HEK293T (cell line): ENCODE data around the gene UBE2G1.

Experiments
- ARNT ChIP-seq: fragments of 450-650 bp; IDR thresholded peaks from 2 replicates; pipeline ENCODE4 v1.6.1; 2017; ENCODE audit warnings: mild to moderate bottlenecking
- ELF4 ChIP-seq: fragments of 450-650 bp; IDR thresholded peaks from 2 replicates; pipeline ENCODE4 v1.6.1; 2017; ENCODE audit warnings: antibody characterized with exemption
- FOXM1 ChIP-seq: fragments of 450-650 bp; IDR thresholded peaks from 2 replicates; pipeline ENCODE4 v1.6.1; 2017; ENCODE audit warnings: mild to moderate bottlenecking, borderline replicate concordance
- HDGF ChIP-seq: fragments of 450-650 bp; IDR thresholded peaks from 2 replicates; pipeline ENCODE4 v1.6.1; 2017; ENCODE audit warnings: antibody characterized with exemption, borderline replicate concordance
- L3MBTL2 ChIP-seq: fragments of 450-650 bp; conservative IDR thresholded peaks from 2 replicates; pipeline ENCODE4 v1.6.1; 2016; ENCODE audit warnings: mild to moderate bottlenecking
- NFRKB ChIP-seq: fragments of 450-650 bp; IDR thresholded peaks from 2 replicates; pipeline ENCODE4 v1.6.1; 2016; ENCODE audit warnings: mild to moderate bottlenecking, moderate library complexity
- PKNOX1 ChIP-seq: fragments of 450-650 bp; IDR thresholded peaks from 2 replicates; pipeline ENCODE4 v1.6.1; 2016
- SUZ12 ChIP-seq: fragments of 450-650 bp; IDR thresholded peaks from 2 replicates; pipeline ENCODE4 v1.6.1; 2016; ENCODE audit warnings: mild to moderate bottlenecking

- no peak for TF ChIP-seq ARNT
- TF ChIP-seq SUZ12, result no peak
- TF ChIP-seq HDGF, result no peak
- TF ChIP-seq FOXM1, result no peak
- no peak for TF ChIP-seq NFRKB
- no peak for TF ChIP-seq PKNOX1
- TF ChIP-seq L3MBTL2, result no peak
- no peak for TF ChIP-seq ELF4
Observed at GRCh38 chr17:4246674-4247073, 119.8 kb downstream of the UBE2G1 start.
